Fibroblast of skin of right biceps (primary cell): ENCODE results near the gene C17orf67.
A peak's percentile ranks its signal among the peaks of the same experiment; 100 is the strongest.
"Not testable (repeated sequence)": the region's sequence is repeated elsewhere in the genome, so short reads cannot be mapped to it uniquely, and the experiment has no call there.

ENCODE experiments used
- DNase-seq: peaks from one replicate; pipeline ENCODE4 v3.0.0-alpha.2; 2013

The C17orf67 gene

DNA sequence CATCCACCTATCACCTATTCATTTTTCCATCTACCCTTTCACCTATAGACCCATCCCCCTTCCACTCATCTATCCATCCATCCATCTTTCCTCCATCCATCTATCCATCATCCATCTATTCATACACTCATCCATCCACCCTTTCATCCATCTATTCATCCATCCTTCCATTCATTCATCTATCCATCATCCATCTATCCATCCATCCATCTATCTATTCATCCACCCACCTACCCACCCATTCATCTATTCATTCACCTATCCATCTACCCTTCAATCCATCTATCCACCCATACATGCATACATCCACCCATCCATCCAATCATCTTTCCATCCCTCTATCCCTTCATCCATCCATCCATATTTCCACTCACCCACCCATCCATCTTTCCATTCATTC is 63.3 kb downstream of the C17orf67 start:
- DNase-seq, result no peak

DNA sequence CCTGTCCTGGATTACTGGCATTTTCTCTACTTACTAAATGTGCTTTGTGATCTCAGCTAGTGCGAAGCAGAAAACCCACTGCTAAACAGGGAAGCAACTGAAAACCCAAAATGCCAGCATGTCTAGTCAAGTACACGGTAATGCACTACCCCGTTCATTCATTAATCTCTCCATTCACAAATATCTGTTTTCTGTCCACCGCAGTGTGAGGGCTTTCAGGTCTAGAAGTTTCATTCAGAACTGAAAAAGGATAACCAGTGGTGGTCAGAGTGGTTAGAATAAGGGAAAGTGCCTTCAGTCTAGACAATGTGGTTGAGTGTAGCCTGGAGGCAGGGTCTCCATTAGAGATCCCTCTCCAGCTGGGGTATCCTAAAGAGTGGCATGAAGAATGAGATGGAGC is 68.3 kb downstream of the C17orf67 start:
- no peak for DNase-seq

DNA sequence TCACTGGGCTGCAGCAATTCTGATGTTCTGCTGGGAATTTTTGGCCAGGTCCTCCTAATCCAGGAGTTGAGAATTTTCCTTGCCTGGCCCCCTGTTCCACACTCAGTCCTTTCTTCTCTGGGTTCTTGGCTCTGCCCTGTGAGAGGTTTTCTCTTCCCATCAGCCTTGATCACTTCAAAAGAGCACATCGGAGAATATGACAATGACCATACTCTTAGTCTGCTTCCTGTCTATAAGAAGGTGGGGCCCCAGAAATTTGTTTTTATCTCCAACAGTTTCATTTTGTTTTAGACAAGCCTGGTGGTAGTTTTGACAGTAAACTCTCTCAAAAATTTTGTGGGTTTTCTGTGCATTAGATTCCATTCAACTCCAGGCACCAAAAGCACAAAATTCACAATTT is 70.7 kb downstream of the C17orf67 start:
- no peak for DNase-seq

DNA sequence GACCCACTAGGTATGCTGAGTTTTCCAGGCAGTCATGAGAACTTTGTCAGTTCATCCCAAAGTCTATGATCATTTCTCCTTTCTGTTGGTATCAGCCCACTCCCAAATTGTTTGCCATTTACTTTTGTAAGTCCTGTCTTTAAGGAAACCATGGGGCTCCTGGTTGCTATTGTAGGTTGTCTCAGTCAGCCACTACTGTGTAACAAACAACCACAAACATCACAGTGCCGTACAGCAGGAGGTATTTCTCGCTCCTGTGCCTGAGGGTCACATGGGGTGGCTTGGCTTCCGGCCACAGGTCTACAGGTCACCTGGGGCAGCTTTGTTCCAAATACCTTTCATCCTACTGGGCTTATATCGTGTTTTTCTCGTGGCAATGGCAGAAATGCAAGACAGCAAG is 71.6 kb downstream of the C17orf67 start:
- DNase-seq, result no peak

DNA sequence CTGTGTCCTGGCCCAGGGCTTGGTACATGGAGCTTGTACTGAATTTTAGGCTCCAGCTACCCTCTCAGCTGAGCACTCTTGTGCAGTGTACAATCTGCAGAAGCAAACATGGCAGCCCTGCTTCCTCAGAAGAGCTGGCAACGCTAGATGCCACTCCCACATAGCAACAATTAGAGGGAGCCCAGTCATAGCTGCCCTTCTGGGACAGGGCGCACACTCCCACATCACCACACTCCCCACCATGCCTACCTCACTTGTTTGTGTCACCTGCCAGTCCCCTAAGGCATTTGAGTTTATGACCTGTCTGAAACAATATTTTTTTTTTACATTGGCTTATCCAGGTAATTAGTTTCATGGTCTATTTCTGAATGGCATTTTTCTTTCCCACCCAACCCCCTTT is 72.3 kb downstream of the C17orf67 start:
- DNase-seq, result no peak

DNA sequence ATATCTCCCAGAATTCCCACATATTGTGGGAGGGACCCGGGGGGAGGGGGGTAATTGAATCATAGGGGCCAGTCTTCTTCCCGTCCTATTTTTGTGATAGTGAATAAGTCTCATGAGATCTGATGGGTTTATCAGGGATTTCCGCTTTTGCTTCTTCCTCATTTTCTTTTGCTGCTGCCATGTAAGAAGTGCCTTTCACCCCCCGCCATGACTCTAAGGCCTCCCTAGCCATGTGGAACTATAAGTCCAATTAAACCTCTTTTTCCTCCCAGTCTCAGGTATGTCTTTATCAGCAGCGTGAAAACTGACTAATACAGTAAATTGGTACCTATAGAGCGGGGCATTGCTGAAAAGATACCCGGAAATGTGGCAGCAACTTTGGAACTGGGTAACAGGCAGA is 76.1 kb downstream of the C17orf67 start:
- DNase-seq, result not testable (repeated sequence)

DNA sequence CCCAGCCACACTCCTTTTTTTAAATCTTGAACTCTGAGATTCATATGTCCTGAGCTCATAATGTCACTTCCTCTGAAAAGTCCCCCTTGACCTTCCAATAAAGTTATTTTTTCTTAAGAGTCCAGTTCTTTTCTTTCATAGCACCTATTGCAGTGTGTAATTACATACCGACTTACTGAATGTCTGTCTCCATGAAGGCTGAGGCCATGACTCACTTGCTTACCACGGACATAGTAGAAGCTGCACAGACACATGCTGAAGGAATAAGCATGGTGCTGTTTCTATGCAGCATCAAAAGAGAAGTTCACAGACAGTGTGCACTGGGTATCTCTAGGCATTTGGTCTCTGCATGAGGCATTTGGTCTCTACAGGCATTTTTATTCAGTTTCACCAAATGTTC is 77.2 kb downstream of the C17orf67 start:
- DNase-seq, result peak; percentile 95

DNA sequence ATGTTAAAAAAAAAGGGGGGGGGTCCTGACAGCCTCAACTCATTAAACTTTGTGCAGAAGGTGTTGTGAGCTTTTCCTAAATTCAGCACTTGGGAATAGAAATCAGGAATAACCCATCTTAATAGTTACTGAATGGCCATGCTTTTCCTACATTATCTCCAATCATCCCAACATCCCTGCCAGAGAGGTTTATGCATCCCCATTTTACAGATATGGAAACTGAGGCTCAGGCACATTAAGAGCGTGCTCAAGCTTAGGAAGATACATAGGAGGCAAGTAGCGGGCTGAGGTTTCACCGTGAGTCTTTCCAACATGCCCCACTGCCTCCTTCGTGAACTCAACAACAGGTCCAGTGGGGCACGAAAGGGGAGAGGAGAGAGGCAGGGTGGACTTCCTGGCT is 78.4 kb downstream of the C17orf67 start:
- no peak for DNase-seq

DNA sequence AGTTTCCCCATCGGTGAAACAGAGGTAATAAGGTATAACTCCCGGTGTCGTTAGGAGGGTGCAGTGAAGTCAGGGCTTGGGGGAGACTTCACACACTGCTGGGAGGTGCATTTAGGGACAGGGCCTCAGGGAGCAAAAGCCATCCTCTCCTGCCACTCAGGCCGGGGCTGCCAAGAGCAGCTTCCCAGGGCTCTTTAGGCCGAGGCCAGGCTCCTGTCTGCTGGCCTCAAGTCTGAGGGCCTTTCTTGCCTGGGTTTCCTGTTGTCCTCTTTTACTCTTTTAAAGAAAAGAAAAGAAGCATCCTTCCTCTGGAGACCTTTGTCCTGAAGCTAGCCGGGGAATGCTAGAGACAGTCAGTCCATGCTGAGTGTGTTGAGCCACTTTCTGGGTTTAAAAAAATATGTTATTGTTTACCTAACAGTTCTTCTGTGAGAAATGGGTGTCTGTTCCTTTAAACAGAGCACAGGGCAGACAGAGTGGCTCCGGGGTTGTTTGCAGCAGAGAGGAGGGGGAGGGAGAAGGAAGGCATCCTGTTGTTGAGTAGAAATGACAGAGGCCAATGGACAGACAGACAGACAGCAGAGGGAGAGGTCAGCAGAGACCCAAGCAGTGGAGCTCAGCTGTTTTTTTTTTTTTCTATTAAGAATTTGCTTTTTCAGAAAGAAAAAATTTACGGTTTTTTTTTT is 79.1 kb downstream of the C17orf67 start:
- peak; percentile 82 for DNase-seq

DNA sequence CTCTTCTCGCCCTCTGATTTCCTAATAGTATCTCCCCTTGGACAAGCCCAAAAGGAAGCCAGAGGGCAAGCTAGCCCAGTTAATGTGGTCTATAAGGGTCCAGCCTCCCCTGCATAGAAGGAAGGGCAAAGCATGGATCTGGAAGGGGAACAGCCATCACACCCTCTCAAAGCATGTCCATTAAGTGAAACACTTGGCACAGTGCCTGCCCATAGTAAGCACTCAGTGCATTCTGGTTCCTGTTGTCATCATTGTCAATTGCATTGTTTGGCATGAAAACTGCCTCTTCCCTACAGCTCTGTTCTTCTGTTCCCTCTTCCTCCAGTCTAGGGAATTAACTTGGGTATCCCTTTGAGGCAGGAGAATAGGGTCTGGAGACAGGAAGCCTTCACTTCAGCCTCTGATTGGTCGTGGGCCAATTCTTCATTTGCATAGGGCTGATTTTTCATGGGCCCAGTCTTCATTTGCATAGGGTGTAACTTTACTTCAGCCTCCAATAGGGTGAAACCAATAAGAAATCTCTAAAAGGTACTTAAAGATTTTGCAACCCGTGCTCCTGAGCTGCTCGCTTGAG is 81.4 kb downstream of the C17orf67 start:
- DNase-seq, result peak; percentile 49

DNA sequence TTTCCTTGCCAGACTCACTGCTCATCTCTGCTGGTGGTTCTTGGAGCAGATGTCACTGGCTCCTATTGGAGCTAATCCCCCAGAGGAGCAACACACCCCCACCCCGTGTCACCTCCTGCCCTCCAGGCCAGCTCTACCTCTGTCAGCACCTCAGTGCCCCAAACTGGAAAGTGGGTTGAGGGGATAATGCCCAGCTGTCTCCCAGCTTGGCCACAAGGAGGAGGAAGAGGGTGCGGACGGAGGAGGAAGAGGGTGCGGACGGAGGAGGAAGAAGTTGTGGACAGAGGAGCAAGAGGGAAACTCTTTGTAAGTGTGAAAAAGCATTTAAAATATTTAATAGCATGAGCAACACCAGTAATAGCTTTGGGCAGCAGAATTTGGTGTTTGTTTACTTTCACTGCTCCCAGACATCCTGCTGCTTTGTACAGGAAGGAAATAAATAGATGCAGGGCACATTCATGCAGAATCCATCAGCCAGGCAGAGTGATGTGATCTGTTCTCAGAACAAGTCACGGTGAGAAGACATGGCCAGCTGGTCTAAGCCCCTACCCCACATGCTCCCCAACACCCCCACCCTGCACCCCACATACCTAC is 82.5 kb downstream of the C17orf67 start:
- DNase-seq, result no peak

DNA sequence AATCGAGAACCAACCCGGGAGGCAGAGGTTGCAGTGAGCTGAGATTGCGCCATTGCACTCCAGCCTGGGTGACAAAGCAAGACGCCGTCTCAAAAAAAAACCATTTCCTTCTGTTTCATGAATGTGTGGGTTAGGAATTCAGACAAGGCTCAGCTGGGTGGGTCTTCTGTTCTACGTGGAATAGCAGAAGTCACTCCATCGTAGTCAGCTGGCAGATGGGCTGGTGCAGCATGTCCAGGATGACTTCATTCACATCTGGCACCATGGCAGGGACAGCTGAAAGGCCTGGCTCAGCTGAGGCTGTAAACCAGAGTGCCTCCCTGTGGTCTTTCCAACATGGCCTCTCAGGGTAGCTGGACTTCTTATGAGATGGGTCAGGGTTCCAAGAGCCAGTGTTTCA is 89.0 kb downstream of the C17orf67 start:
- no peak for DNase-seq

DNA sequence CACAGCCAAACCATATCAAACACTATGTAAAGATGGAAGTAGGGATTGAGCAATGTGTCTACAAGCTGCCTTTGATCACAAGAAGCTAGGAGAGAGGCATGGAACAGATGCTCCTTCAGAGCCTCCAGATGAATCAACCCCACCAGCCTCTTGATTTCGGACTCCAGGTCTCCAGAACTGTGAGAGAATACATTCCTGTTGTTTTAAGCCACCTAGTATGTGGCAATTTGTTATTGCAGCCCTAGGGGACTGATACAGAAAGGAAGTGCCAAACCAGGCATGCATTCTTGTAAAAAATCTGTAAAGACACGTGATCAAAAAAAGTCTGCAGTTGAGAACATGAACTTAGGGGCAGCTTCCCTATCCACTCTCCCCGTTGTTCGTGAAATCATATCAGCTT is 91.1 kb downstream of the C17orf67 start:
- DNase-seq, result peak; percentile 19
